ENCODE results near the gene NTNG1.
A peak's percentile ranks its signal among the peaks of the same experiment; 100 is the strongest.

The NTNG1 gene

DNA sequence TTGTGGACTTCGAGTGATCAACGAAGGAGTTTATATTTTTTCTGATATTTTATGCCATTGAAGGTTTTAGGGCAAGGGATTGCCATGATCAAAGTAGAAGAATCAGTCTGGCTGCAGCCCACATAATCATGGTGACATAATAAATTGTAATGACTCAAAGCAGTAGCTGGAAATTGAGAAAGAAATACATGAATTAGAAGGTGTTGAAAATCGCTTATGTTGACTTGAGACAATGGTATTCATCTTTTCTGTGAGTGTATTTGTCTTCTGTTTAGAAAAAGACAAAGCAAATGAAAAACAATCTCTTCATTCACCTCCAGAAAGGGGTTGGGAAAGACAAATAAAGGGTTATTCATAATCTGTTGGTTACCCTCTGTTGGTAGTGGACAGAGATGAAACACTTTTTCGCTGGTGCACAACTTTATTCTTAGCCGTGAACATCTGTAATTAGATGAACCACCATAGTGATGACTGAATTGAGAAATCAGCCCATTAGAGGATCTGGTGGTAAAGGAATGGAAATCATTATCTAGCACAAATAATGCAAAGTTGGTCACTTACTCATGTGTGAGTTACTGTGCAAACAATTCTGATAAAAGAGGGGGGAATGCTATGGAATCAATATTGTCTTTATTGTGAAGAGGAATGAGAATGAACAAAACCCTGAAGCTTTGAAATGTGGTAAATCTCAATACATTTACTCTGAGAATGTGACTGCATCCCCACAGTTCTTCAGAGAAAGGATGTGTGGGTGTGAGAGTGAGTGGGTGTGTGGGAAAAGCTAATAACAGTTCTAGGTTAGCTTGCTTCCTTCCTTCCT lies 121.8 kb downstream of the NTNG1 start:
- no peak for DNase-seq (ENCODE audit: low read depth)

DNA sequence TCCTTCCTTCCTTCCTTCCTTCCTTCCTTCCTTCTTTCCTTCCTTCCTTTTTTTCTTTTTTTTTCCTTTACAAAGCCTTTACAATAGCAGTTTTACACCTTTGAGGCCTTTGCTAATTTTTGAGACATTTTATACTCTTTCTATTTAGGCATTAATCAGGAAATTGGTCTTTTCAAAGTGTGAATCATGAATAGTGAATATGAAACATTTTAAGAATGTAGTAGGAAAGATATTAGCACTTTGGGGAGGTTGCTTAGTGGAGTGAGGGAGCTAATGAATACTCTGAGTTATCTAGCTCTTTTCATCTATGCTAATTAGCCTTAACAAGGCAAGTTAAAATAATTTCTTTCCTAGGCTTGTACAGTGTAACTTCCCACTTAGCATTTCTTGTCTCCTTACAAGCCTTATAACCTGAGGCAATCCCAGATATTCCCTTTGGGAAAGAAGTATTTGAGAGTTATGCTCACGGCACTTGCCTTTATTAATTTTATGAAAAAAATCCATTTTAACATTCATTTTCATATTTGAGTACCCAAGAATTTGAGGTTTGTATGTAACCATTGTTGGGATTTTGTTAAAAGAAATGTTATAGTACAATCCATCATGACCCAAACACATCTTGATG lies 122.6 kb downstream of the NTNG1 start:
- no peak for DNase-seq (ENCODE audit: low read depth)

DNA sequence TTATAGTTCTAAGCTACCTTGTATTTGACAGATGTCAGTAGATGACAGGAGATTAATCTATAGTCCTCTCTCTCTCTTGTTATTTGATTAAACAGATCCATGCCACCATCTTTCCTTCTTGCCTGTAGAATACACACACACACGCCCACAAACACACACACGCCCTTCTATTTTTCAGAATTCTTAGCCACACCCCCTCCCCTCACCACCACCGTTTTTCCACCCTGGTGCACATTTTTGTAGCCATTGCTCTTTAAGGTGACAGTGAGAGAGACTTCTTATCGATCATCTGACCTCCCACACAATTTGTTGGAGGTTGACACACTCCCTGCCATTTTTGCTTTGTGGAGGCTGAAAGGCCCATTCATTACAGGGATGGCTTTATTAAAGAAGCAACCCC lies 123.2 kb downstream of the NTNG1 start:
- no peak for DNase-seq (ENCODE audit: low read depth)

DNA sequence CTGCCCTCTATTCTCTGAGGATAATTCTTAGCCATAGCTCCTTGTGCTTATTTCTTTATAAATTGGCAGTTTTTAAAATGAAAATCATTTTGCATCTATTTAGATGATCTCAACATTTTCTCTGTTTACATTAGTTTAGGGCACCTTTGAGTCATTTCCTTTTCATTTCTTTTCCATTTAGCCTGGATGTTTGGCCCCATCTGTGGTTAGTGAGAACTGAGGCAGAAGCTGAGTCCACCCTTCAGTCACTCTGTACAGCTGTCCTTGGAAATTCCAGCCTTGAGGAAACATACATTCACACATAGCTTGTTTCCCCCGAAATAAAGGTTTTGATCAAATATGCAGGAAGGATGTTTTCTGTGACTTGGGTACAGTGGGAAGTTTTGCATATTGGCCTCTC lies 123.7 kb downstream of the NTNG1 start:
- no peak for DNase-seq (ENCODE audit: low read depth)

DNA sequence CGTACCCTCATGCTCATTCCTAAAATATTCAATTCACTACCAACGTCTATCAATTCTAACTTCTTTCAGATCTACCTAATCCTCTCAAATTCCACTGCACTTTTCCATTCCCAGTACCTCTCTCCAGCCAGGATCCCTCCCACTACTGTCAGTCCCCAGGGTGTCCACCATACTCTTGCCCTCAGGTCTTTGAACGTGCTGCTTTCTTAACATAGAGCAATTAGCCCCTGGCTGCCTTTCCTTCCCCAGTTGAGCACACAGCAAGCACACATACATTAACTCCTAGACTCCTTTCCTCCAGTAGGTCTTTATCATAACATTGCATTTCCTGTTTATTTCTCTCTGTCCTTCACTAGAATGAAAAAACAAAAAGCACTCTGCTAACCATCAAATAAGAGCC lies 126.7 kb downstream of the NTNG1 start:
- DNase-seq (ENCODE audit: low read depth), result no peak

DNA sequence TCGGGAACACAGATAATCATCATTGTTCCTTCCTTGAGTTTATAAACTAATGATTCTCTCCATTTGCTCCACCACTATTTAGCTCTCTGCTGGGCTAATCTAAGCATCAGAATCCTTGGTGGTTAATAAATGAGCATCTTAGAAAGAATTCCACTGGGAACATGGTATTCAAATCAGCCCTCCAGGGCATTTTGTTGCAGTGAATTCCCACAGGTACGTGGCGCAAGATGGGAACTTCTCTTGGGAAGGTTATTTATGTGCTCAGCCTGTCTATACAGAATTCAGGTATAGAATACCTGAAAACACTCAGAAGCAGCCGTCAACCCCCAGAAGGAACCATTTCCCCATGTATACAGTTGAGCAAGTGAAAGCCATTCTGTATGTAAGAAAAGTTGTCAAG lies 131.5 kb downstream of the NTNG1 start:
- DNase-seq (ENCODE audit: low read depth), result no peak

DNA sequence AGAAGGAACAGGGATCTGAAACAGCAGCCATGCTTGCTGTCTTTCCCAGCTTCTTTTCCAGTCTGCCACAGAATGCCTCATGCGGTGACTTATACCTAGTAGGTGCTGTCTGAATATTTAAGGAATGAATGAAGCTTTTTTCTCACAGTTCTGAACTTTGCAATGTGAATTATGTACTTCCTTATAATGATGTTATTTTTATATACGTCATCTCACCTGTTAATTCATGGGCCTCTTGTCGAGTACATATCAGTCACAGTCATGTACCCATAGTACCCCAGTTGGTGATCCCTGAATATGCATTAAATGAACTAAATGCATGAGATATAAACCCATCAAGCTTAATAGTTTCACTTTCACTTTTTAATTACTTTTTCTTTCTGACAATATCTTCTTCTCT lies 132.7 kb downstream of the NTNG1 start:
- no peak for DNase-seq (ENCODE audit: low read depth)

DNA sequence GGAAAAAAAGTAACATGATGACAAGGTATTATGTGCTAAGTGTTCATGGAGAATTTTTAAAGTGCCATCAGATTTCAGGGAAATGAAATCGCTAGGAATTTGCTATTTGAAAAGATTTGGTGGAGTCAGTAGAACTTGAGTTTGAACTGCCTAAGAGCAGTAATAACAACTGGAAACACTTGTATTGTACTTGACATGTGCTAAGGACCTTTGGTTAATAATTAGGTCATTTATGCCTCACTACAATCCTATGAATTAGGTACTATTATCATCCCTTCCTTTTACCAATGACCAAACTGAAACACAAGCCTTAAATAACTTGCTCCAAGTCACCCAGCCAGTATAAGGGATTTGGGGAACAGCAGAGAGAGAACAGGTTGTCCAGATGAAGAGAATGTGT lies 133.4 kb downstream of the NTNG1 start:
- no peak for DNase-seq (ENCODE audit: low read depth)

DNA sequence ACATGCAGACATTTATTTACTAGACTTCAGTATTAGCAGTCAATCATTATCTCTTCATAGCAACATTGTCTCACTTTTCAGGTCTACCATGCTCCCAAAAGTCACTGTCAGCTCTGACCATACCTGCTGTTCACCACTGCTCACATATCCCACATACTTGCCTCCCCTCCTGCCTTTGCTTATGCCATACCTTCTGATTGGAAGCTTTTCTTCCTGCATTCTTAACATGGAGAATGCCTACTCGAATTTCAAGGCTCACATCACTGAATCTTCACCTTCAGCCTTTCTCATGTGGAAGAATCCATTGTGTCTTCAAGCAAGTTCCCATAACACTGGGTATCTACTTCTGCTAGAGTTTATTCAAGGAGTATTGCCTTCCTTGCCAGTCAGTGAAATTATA lies 135.4 kb downstream of the NTNG1 start:
- no peak for DNase-seq (ENCODE audit: low read depth)

DNA sequence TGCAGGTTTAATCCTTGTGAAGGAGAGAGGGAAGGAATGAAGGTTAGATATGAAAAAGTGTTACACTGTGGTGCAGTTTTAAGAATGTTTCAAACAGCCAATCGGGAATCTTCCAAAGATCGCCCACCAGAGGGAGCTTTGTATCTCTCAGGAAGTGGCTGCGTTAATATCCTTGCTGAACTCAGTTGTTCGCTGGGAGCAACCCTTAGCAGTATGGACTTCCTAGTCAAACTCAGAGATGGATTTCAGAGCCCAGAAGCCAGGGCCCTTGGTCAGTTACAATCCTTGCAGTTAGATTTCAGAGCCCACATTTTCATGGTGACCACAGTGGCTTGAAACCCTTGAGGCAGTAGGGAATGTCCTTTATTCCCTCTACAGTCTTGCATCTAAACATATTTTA lies 136.2 kb downstream of the NTNG1 start:
- DNase-seq (ENCODE audit: low read depth), result peak; percentile 61

DNA sequence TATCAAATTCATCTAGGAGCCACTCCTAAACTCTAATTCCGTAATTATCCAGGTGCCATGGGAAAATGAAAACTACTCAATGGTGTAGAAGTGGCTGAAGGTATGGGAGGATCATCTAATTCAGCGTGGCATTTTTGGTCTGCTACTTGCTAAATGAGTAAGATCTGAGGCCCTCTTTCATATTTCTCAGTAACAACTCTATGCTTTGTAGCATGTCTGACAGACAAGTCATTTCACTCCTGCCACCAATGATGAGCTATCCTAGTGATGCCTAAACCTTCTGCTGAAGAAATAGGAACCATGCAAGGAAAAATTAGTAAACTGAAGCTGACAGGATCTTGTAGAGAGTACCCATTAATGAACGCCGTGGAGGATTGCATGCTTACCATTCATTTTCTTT lies 145.3 kb downstream of the NTNG1 start:
- DNase-seq (ENCODE audit: low read depth), result no peak

DNA sequence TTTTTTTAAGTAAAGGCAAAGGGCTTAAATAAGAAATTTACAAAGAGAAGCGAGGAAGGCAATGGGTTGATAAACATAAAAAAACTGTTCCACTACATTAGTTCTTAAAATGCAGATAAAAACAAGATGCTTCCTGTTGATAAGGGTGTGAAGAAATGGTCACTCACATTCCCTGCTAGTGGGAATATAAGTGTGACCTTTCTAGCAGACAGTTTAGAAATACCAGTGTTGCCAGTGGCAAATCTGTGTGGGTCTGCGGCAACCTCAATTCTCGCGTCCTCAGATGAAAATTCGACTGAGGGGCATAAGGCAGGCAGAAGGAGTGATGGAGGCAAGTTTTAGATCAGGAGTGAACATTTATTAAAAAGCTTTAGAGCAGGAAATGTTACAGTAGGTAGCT lies 151.1 kb downstream of the NTNG1 start:
- DNase-seq (ENCODE audit: low read depth), result no peak

DNA sequence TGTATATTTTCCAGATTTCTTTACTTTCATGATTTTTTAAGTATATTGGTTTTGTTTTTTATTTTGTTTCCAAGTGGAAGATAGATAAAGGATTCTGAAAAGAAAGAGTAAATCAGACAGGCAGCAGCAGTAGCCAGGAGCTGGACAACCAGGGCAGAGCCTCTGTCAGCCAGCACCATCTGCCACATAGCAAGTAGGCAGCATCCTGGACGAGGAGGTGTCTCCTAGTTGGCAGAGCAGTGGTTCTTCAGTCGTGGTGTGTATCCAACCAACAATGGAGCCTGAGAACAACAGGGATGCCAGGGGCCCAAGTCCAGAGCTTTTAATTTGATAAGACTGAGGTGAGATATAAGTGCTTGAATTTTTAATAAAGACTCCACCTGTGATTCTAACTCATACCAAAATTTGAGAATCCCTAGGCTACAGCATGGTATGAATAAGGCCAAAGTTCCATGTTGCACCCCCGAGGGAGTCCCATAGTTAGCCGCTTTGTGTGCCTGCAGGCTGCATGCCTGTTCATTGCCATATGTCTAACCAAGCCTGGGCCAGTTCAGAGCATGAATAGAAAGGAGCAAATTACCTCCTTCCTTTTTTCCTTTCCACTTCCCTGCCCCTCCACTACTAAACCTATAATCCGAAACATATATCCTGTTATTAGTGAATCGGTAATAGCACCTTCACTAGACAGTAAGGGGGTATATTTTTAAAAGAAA lies 153.2 kb downstream of the NTNG1 start:
- no peak for DNase-seq (ENCODE audit: low read depth)

DNA sequence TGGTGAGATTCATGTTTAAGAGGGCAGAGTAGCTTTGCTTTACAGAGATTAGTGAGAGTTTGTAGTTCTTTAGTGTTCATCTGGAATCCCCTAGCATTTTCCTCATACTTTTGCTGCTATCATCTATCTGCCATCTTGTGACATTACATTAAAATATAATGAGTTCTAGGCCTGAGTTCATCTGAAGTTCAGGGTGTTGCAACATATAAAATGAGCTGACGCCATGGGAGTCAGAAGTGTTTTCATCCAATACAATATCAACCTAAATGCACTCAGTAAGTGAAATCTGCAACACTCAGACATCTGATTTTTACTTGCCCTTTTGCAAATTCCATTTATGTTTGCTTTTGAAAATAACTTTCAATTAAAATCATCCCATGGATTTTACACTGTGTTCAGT lies 153.8 kb downstream of the NTNG1 start:
- no peak for DNase-seq (ENCODE audit: low read depth)

DNA sequence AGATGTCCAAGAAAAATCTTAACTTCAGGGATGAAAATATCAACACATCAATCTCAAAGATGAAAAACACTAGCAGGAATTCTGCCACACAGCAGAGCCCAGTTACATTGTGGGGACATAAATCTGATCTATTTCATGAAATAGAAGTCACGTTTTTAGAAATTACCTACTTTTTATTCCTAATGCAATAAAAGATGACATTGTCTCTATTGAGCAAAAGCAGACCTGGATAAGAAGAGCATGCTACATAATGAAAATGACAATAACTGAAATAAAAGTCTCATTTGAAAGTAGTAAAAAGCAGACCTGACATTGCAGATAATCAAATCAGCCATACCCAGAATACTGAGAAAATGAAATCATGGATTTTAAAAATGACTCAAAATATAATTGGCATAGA lies 156.8 kb downstream of the NTNG1 start:
- DNase-seq (ENCODE audit: low read depth), result no peak

DNA sequence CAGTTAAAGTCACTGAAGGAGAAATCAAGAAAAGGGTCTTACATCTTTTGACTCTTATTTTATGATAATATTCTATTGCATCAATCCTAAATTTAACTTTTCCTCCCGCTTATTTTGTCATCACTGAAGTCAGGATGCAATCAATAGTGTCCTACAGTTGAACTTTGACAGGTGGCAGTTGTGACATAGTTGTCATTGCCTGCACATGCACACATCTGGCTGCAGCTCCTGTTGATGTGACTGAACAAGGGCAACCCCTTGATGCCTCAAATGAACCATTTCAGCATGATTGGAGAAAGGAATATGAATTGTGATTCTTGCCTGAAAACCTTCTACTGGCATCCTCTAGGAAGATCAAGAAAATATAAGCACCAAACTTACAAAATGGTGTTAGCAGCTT lies 157.7 kb downstream of the NTNG1 start:
- no peak for DNase-seq (ENCODE audit: low read depth)

DNA sequence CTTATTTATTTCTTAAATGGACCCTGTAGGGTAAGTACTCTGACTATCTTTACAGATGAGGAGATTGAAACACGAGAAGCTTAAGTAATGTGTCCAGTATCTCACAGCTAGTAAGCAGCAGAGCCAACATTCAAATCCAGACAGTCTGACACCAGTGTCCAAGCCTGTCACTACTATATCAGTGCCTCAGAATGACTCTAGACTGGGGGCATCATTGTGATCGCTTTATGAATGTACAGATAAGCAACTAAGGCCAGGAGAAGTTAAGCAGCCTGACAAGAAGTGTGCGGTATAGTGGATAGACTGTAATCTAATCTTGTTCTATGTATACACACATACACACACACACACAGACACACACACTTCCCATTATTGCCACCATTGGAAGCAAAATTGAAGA lies 158.7 kb downstream of the NTNG1 start:
- no peak for DNase-seq (ENCODE audit: low read depth)

DNA sequence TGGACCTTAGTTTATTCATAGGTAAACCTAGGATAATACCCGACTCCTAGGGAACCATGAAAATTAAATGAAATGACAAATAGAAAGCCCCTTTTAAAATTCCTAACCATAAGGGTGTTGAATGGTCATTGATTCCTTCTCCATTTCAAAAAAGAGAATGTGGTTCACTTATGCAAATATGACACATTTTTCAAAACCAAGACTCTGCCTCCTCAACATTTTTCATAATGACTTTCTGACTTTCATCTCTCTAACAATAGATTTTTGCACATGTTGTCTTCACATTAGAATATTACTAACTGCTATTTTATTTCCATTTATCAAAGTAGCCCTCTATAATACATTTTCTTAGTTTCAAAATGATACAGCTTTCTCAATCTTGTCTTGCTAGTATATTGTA lies 169.1 kb downstream of the NTNG1 start:
- DNase-seq (ENCODE audit: low read depth), result no peak

DNA sequence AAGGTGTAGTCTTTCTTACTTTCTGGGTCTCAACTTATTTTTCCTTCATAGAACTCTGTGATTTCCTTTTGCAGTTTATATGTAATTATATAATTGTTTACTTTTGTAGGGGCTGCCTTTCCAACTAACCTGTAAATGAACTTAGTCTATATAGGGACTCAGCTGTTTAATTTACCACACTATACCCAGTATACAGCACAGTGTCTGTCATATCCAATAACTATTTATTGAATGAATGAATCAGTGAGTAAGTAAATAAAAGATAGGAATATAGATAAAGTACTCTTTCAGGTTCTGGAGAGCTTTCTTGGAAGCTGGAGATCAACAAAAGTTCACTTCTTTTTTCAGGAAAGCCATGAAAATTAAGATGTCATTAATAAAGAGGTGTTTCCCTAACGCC lies 174.8 kb downstream of the NTNG1 start:
- DNase-seq (ENCODE audit: low read depth), result no peak

DNA sequence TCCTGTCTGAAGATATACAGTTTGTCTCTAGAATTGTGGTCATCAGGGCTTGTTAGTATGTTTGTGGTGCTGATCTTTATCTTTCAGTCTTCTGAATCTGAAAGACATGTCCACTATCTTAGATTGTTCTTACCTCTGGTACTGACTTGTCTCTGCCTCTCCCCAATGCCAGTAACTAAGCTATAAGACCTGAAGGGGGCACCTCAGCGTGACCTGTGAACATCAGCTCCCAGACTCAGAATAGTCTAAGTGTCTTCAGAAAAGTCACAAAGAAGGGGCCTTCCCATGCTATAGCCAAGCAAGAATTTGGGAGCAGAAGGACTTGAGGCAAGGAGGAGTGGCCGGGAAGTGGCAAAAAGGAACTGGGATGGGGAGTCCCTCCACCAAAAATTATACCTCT lies 178.1 kb downstream of the NTNG1 start:
- DNase-seq (ENCODE audit: low read depth), result no peak

DNA sequence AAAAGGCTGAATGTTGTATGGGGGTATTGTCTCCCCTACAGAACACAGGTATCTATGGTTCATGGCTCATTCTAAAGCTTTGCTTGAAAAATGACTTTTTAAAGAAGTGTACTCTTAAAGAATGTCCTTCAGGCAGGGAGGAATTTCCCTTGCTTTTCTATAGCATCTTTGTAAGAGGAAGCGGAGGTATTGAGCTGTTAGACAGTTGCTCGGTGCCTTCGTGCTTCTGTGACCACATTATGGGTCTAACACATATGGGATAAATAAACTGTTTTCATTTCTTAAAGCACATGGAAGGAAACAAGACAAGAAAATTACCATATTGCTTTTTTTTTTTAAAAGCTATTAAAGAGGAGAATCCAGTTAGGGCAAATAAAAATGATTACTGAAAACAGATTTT lies 182.9 kb downstream of the NTNG1 start:
- DNase-seq (ENCODE audit: low read depth), result no peak

DNA sequence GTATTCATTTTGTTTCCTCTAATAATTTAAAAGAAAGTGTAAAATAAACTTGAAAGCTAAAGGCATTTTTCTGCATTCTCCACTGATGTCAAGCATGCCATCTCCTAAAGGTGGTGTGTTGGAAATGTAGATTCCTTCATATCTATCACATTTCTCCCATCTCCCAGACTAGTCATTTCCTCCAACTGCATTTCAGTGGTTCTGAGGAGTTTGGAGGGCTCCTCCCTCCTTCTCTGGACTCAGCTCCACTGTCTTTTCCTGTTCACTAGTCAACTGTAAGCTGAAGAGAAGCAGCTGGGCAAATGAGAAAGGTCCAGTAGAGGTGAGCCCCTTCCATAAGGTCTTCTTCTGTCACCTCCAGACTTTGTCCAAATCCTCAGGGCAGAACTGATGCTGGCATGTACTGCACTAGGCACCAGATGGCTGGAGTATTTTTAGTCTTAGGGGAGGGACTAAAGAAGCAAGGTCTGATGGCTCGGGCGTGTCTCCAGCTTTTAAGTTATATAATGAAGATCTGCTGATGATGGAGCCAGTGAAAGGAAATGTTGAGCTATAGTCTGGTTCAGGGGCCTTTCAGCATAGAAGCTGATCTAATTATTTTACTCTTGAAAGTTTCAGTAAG lies 186.1 kb downstream of the NTNG1 start:
- DNase-seq (ENCODE audit: low read depth), result no peak

DNA sequence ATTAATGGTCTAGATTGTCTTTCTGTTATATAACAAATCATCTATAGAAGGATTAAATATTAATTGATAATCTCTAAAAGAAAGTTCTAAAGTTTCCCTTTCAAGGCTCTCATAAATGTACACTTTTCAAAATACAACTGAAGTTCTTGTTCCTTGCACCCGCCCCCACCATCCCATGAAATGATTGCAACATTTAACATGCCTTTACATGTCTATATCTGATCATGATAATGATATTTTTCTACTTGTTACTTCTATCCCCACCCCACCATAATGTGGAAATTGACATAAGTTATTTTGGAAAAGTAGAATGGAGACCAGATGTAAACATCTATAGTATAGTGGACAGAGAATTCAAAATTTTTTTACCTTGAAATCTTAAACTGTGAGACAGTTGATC lies 186.6 kb downstream of the NTNG1 start:
- DNase-seq (ENCODE audit: low read depth), result no peak
